Measurements from ENCODE around the gene AQP7. TPM values are rescaled to one million over a fixed set of nuclear protein-coding genes. Genes with fewer than 3 reads are reported as not detected.
"Not testable (repeated sequence)": the region's sequence is repeated elsewhere in the genome, so short reads cannot be mapped to it uniquely, and the experiment has no call there.

The AQP7 gene
- polyA plus RNA-seq = 1 to 10 TPM in 1 of 2 donors, under 1 TPM in 1; 0.54 to 2.6 TPM

DNA sequence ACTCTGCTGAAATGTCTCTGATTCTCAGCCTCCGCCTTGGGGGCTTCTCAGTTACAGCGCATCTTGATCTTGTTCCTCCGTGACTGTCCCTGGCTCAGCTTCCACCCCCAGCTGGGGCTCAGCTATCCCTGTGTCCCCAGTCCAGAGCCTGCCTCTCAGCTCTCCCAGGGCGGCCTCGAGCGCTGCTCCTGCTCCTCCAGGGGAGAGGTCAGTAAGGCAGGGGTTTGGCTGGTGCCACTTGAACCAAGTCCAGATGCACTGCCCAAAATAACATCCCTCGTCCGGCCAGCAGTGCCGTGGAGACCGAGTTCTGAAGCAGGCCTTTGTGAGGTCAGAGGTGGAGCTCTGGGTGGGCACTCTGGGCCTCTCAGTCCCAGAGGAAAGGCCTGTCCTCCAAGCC lies at the start of gene AQP7:
AQP7 (minus strand) TSS at position 198 of the 400 bp plus-strand sequence. CDS start 1,306 bp downstream, outside the sequence.
- H3K36me3 ChIP-seq (ENCODE audit: control insufficient read depth in 2 of 2, insufficient read depth in 2 of 2, low read length in 1 of 2); H3K9me3 ChIP-seq (ENCODE audit: control insufficient read depth in 2 of 2, insufficient read depth in 1 of 2, low read depth in 1 of 2, low read length in 1 of 2); H3K4me3 ChIP-seq (ENCODE audit: low read depth in 1 of 2, low read length in 2 of 2); H3K27me3 ChIP-seq (ENCODE audit: control insufficient read depth in 1 of 2, insufficient read depth in 2 of 2, low read length in 2 of 2); H3K27ac ChIP-seq (ENCODE audit: low read depth in 2 of 2, low read length in 1 of 2): not testable (repeated sequence)
- WGBS, 2 donors = 64 to 82% methylated on average over 10 of the region's 10 CpGs
- H3K4me1 ChIP-seq (ENCODE audit: control insufficient read depth in 2 of 2, insufficient read depth in 2 of 2, low read length in 1 of 2) = peaks cover 0 to 11% of the 10 kb centered on the region in 2 donors

DNA sequence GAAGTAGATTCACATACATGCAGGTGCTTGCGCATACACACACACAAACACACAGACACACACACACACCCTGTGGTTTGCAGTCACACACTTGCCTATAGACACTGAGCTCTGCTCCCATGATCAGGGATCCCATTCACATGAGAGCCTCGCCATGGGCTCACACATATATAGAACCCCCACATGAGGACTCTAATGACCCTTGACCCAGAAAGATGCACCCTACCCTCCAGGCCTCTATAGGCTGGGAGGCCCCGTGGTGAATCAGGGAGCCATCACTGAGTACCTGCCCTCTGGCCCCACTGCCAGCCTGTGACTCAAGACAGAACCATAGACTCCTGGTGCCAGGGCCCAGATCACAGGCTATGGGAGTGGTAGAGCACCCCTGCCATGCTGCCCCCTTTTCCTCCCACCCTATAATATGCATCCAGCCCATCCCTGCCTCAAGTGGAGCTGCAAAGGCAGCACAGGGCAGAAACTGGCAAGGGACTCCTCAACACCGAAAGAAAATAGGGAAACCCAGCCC lies 48.3 kb upstream of the AQP7 start:
- no peaks in the 10 kb centered on the region for H3K27me3 ChIP-seq (ENCODE audit: control insufficient read depth in 1 of 2, insufficient read depth in 2 of 2, low read length in 2 of 2)
- peaks cover 2 to 18% of the 10 kb centered on the region in 2 donors for H3K4me1 ChIP-seq (ENCODE audit: control insufficient read depth in 2 of 2, insufficient read depth in 2 of 2, low read length in 1 of 2)
- 80 to 82% methylated on average over 4 of the region's 4 CpGs for WGBS, 2 donors
- H3K4me3 ChIP-seq (ENCODE audit: low read depth in 1 of 2, low read length in 2 of 2) = no peak overlapping the region
- peak overlapping the region in 1 of 2 donors; percentile 38 for H3K27ac ChIP-seq (ENCODE audit: low read depth in 2 of 2, low read length in 1 of 2)
- H3K9me3 ChIP-seq (ENCODE audit: control insufficient read depth in 2 of 2, insufficient read depth in 1 of 2, low read depth in 1 of 2, low read length in 1 of 2) = no peaks in the 10 kb centered on the region
- peaks cover 0 to 4% of the 10 kb centered on the region in 2 donors for H3K36me3 ChIP-seq (ENCODE audit: control insufficient read depth in 2 of 2, insufficient read depth in 2 of 2, low read length in 1 of 2)

DNA sequence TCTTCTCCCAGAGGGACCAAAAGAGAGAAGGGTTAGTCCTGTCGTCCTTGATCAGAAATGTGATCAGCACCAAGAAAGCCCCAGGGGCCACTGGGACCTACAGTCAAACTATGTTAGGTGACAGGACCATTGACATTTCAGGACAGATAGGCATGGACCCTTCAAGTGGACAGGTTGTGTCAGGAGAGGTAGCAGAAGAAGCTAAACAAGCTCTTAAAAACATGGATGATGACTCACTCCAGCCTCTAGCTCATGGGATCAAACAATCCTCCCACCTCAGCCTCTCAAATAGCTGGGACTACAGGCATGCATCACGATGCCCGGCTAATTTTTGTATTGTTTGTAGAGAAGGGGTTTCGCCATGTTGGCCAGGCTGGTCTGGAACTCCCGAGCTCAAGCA lies 47.3 kb upstream of the AQP7 start:
- 82 to 84% methylated on average over 5 of the region's 5 CpGs for WGBS, 2 donors
- peaks cover 2 to 22% of the 10 kb centered on the region in 2 donors for H3K4me1 ChIP-seq (ENCODE audit: control insufficient read depth in 2 of 2, insufficient read depth in 2 of 2, low read length in 1 of 2)
- H3K4me3 ChIP-seq (ENCODE audit: low read depth in 1 of 2, low read length in 2 of 2) = no peak overlapping the region
- H3K9me3 ChIP-seq (ENCODE audit: control insufficient read depth in 2 of 2, insufficient read depth in 1 of 2, low read depth in 1 of 2, low read length in 1 of 2) = no peaks in the 10 kb centered on the region
- peaks cover 0 to 8% of the 10 kb centered on the region in 2 donors for H3K36me3 ChIP-seq (ENCODE audit: control insufficient read depth in 2 of 2, insufficient read depth in 2 of 2, low read length in 1 of 2)
- no peaks in the 10 kb centered on the region for H3K27me3 ChIP-seq (ENCODE audit: control insufficient read depth in 1 of 2, insufficient read depth in 2 of 2, low read length in 2 of 2)
- H3K27ac ChIP-seq (ENCODE audit: low read depth in 2 of 2, low read length in 1 of 2) = no peak overlapping the region

DNA sequence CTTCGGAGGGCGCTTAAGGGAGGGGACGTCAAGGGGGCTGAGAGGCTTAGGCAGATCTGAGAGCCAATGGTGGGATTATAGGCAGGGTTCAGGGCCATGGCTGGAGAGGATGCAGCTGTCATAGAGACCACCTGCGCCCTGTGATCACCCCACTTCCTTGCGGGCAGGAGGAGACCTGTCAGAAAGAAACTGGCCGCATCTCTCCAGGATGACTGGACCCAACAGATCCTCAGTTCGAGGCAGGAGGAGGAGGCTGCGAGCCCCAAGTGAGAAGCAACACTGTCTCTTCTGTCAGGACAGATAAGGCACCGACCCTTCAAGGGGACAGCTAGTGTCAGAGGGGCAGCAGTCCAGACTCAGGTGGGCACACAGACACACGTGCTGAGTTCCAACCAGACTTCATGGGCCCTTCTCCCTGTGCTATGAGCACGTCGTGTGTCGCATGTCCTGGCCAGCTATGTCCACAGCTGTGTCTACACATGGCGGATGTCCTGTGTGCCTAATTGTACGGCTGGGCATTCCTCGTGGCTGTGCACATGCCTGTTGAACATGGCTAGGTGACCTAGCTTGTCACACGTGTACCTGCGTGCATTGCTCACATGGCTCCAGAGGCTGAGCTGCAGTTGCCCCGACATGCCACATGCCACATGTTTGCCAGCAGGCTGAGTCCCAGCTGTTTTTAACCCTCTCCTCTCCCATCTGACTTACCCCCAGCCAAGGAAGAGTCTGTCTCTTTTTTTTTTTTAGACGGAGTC lies 45.6 kb upstream of the AQP7 start:
- Histone ChIP-seq H3K4me1 (ENCODE audit: control insufficient read depth in 2 of 2, insufficient read depth in 2 of 2, low read length in 1 of 2) (peaks cover 5 to 24% of the 10 kb centered on the region in 2 donors), H3K27ac (ENCODE audit: low read depth in 2 of 2, low read length in 1 of 2) (peak overlapping the region; percentile 89 to 95)

DNA sequence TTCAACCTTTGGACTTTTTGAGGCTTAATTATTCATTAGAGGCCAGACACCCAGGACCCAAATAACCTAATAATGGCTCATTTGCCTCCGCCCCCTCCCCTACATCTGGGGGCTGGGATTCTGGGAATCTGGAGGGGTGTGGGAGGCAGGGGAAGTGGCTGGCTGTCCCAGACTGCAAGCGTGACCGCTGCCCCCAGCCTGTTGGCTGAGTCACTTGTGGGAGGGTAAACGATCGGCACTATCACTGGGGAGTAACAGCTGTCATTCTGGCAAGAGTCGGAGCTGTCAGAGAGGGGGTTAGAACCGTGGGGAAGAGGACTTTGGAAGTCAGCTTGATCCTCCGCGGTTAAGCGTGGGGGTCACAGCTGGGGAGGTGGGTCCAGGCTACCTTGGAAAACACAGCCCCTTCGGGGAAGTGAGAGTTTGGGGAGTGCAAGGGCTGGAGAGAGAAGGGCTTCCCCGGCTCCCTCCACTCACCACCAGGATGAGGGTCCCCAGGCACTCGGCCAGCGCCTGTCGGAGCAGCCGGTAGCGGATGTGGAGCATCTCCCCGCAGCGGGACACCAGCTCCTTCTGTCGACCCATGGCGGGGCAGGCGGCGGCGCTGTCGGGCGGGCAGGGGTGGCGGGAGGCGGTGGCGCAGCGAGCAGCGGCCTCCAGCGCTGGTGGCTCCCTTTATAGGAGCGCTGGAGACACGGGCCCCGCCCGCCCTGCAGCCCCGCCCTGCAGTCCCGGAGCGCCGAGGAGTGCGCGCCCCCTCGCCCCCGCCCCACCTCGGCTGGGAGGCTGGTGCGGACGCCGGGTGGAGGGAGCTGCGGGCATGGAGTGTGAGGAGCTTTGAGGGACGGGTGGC lies 44.8 kb upstream of the AQP7 start, which contains the start of gene AQP3:
AQP3 (minus strand) TSS at position 648 of the 853 bp plus-strand sequence; CDS start at position 585, 63 bp downstream.
- Histone ChIP-seq H3K9me3 (ENCODE audit: control insufficient read depth in 2 of 2, insufficient read depth in 1 of 2, low read depth in 1 of 2, low read length in 1 of 2) (no peaks in the 10 kb centered on the region), H3K4me1 (ENCODE audit: control insufficient read depth in 2 of 2, insufficient read depth in 2 of 2, low read length in 1 of 2) (peaks cover 5 to 24% of the 10 kb centered on the region in 2 donors), H3K27me3 (ENCODE audit: control insufficient read depth in 1 of 2, insufficient read depth in 2 of 2, low read length in 2 of 2) (no peaks in the 10 kb centered on the region), H3K36me3 (ENCODE audit: control insufficient read depth in 2 of 2, insufficient read depth in 2 of 2, low read length in 1 of 2) (peaks cover 8 to 26% of the 10 kb centered on the region in 2 donors), H3K27ac (ENCODE audit: low read depth in 2 of 2, low read length in 1 of 2) (peak within 1 kb of the TSS; percentile 89 to 95), H3K4me3 (ENCODE audit: low read depth in 1 of 2, low read length in 2 of 2) (peak within 1 kb of the TSS; percentile 86 to 88)
- 1 to 3% methylated on average over 36 to 50 of the region's 50 CpGs for WGBS, 2 donors

More for the DNA sequence above, 45.6 kb upstream of the AQP7 start:
- H3K27me3 ChIP-seq (ENCODE audit: control insufficient read depth in 1 of 2, insufficient read depth in 2 of 2, low read length in 2 of 2) = no peaks in the 10 kb centered on the region
- 20 to 30% methylated on average over 20 of the region's 20 CpGs for WGBS, 2 donors
- no peaks in the 10 kb centered on the region for H3K9me3 ChIP-seq (ENCODE audit: control insufficient read depth in 2 of 2, insufficient read depth in 1 of 2, low read depth in 1 of 2, low read length in 1 of 2)
- peak overlapping the region; percentile 56 to 86 for H3K4me3 ChIP-seq (ENCODE audit: low read depth in 1 of 2, low read length in 2 of 2)
- H3K36me3 ChIP-seq (ENCODE audit: control insufficient read depth in 2 of 2, insufficient read depth in 2 of 2, low read length in 1 of 2) = peaks cover 5 to 19% of the 10 kb centered on the region in 2 donors

DNA sequence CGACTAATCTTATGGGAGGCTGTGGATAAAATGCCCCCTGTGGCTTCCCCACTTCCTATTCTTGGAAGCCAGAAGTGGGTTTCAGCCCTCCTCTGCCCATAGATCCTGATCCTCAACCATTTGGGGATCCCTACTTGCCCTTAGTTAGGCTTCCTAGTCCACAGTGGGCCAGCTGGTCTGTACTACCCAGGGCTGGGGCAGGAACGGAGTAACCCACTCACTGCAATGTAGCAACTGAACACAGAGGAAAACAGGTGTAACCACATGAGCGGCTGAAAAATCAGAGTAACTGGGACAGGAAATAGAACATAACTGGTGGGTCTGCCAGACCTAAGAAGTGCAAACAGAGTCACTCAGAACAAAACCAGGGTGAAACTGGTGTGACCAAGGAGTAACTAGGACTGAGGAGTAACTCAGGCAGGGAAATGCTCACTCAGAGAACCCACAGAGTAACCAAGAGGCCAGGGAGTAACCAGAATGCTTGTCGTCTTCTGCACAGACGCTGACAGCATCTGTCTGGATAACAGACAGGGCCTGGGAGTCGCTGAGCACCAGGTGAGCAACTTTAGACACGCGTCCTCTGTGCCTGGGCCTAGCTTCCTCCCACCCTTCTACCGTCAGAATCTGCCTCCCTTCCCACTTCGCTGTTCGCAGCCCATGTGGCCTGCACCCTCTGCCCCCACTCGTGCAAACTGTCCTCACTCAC lies 44.0 kb upstream of the AQP7 start:
- peak overlapping the region; percentile 86 to 88 for H3K4me3 ChIP-seq (ENCODE audit: low read depth in 1 of 2, low read length in 2 of 2)
- 28 to 34% methylated on average over 12 of the region's 12 CpGs for whole genome bisulfite sequencing, 2 donors
- peak overlapping the region; percentile 89 to 95 for H3K27ac ChIP-seq (ENCODE audit: low read depth in 2 of 2, low read length in 1 of 2)
- peaks cover 8 to 31% of the 10 kb centered on the region in 2 donors for H3K36me3 ChIP-seq (ENCODE audit: control insufficient read depth in 2 of 2, insufficient read depth in 2 of 2, low read length in 1 of 2)
- H3K4me1 ChIP-seq (ENCODE audit: control insufficient read depth in 2 of 2, insufficient read depth in 2 of 2, low read length in 1 of 2) = peaks cover 5 to 32% of the 10 kb centered on the region in 2 donors
- H3K27me3 ChIP-seq (ENCODE audit: control insufficient read depth in 1 of 2, insufficient read depth in 2 of 2, low read length in 2 of 2) = no peaks in the 10 kb centered on the region
- H3K9me3 ChIP-seq (ENCODE audit: control insufficient read depth in 2 of 2, insufficient read depth in 1 of 2, low read depth in 1 of 2, low read length in 1 of 2) = no peaks in the 10 kb centered on the region

DNA sequence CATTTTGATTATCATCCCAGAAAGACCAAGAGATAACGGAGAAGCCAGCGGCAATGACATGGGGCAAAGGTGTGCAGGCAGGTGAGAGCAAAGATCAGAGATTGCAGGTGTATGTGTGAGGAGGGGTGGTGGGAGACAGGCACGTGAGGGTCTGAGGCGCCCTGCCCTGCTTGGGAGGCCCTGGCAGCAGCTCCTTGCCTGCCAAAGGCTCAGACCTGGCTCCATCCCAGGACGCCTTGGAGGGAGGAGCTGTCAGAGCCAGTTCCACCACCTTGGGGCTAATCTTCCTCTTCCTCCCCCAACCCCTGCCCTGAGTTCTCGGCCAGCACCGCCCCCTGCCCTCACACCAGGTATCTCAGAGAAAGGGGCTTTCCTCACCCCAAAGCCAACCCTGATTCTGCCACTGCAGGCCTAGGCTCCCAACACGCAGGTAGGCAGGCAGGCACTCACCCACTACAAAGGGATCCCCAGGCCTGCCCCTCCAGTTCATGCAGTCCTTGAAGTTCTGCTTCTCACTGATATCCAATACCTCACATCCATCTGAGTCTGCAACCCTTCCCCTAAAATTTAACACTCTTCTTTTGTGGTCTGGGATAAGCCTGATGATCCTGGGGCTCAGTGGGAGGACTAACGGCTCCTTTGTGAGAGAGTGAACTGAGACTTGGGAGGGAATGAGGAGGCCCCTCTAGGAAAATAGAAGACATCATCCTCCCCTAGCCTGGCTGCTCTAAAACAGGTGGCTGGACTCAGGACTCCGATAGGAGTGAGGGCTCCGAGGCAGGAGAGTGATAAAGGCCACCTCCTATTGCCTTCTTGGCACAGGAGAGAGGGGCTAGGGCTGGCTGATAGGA lies 43.2 kb upstream of the AQP7 start:
- Histone ChIP-seq H3K4me1 (ENCODE audit: control insufficient read depth in 2 of 2, insufficient read depth in 2 of 2, low read length in 1 of 2) (peaks cover 5 to 35% of the 10 kb centered on the region in 2 donors), H3K36me3 (ENCODE audit: control insufficient read depth in 2 of 2, insufficient read depth in 2 of 2, low read length in 1 of 2) (peaks cover 8 to 34% of the 10 kb centered on the region in 2 donors), H3K4me3 (ENCODE audit: low read depth in 1 of 2, low read length in 2 of 2) (peak overlapping the region; percentile 86 to 88), H3K27me3 (ENCODE audit: control insufficient read depth in 1 of 2, insufficient read depth in 2 of 2, low read length in 2 of 2) (no peaks in the 10 kb centered on the region), H3K9me3 (ENCODE audit: control insufficient read depth in 2 of 2, insufficient read depth in 1 of 2, low read depth in 1 of 2, low read length in 1 of 2) (no peaks in the 10 kb centered on the region), H3K27ac (ENCODE audit: low read depth in 2 of 2, low read length in 1 of 2) (peak overlapping the region; percentile 89 to 95)
- WGBS, 2 donors = 52 to 54% methylated on average over 11 of the region's 11 CpGs

DNA sequence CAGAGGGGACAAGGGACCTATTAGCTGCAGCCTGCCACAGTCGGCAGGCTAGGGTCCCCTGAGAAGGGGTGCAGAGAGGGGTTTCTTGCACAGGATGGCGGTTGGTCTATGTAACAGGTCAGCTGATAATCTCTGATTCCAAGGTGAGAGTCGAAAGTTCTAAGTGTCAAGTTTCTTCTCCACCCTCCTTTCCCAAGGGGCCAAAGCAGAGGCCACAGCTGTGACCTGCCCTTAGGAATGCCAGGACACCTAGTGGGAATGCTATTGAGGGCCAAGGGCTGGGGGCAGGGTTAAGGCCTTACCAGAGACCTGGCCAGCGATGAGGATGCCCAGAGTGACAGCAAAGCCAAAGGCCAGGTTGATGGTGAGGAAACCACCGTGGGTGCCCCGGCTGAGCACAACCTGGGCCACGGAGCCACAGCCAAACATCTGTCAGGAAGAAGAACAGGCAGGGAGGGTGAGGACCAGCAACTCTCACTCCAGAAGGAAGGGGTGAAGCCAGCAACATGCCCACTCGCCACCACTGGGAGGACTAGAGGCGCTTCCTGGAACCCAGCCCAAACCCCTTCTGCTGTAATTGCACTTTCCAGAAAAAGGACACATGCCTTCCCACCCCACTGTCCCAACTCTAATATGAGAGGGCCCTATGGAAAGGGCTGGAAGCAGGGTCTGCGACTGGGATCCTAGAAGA lies 41.2 kb upstream of the AQP7 start:
- H3K4me1 ChIP-seq (ENCODE audit: control insufficient read depth in 2 of 2, insufficient read depth in 2 of 2, low read length in 1 of 2) = peaks cover 9 to 44% of the 10 kb centered on the region in 2 donors
- 56 to 61% methylated on average over 10 of the region's 10 CpGs for WGBS, 2 donors
- no peaks in the 10 kb centered on the region for H3K9me3 ChIP-seq (ENCODE audit: control insufficient read depth in 2 of 2, insufficient read depth in 1 of 2, low read depth in 1 of 2, low read length in 1 of 2)
- peak overlapping the region; percentile 90 to 93 for H3K27ac ChIP-seq (ENCODE audit: low read depth in 2 of 2, low read length in 1 of 2)
- peak overlapping the region; percentile 22 to 86 for H3K4me3 ChIP-seq (ENCODE audit: low read depth in 1 of 2, low read length in 2 of 2)
- peaks cover 8 to 38% of the 10 kb centered on the region in 2 donors for H3K36me3 ChIP-seq (ENCODE audit: control insufficient read depth in 2 of 2, insufficient read depth in 2 of 2, low read length in 1 of 2)
- H3K27me3 ChIP-seq (ENCODE audit: control insufficient read depth in 1 of 2, insufficient read depth in 2 of 2, low read length in 2 of 2) = no peaks in the 10 kb centered on the region
